Right lobe of liver (tissue), 6 donors: Measurements from ENCODE around the gene DNASE1L3. TPM values are rescaled to one million over a fixed set of nuclear protein-coding genes. Genes with fewer than 3 reads are reported as not detected.

Source experiments
- ATAC-seq, 4 donors: fragments of 200-7000 bp; cut with Tn5 transposase; one replicate each; pipeline ENCODE4 v1.9.1; 2020; ENCODE audit warnings: mild to moderate bottlenecking in 4 of 4, moderate library complexity in 4 of 4
- DNase-seq, 3 donors: peaks; one replicate each; pipeline ENCODE4 v3.0.0-alpha.2; 2020
- H3K27ac ChIP-seq, 3 donors: fragments of 200-600 bp; one replicate each; pipeline ENCODE4 v1.8.0; 2022
- H3K27me3 ChIP-seq, 2 donors: fragments of 200-600 bp; one replicate each; pipeline ENCODE4 v1.8.0; 2022
- H3K36me3 ChIP-seq, 4 donors: fragments of 200-600 bp; sonication (generic) in 1 of 4; one replicate each; pipeline versions ENCODE4 v1.5.1 to v1.8.0; 2017 to 2022; ENCODE audit warnings: control low read depth in 1 of 4
- H3K4me1 ChIP-seq, 4 donors: fragments of 200-600 bp; sonication (generic) in 1 of 4; one replicate each; pipeline versions ENCODE4 v1.5.1 to v1.8.0; 2017 to 2022; ENCODE audit warnings: control low read depth in 1 of 4
- H3K4me3 ChIP-seq, 3 donors: fragments of 200-600 bp; one replicate each; pipeline ENCODE4 v1.8.0; 2022
- H3K9me3 ChIP-seq, 4 donors: fragments of 200-600 bp; sonication (generic) in 1 of 4; one replicate each; pipeline versions ENCODE4 v1.5.1 to v1.8.0; 2017 to 2022; ENCODE audit warnings: control low read depth in 1 of 4
- POLR2A ChIP-seq: fragments of 450-650 bp; IDR thresholded peaks from one replicate; pipeline ENCODE4 v1.6.1; 2017; ENCODE audit warnings: antibody characterized with exemption, mild to moderate bottlenecking
- WGBS: methylation state at CpG from one replicate; pipeline ENCODE4 v1.1.6; 2018; ENCODE audit warnings: low coverage, low lambda C conversion rate; ENCODE audit not compliant: insufficient coverage; ENCODE audit errors: missing lambda C conversion rate; 5-methylcytosine and 5-hydroxymethylcytosine counted together
- intact Hi-C, 2 donors: fragments of 100-400 bp; cut with DNase I; formaldehyde crosslinking; loops; one replicate each; pipeline versions ENCODE4 v1.11.2 to v1.14.1; 2022
- total RNA-seq, 6 experiments: library from RNA; depleted of rRNA in 2 of 6; stranded (reverse); fragments of >200 nt in 2 of 6; fragmentation: NEBNext Ultra II Directional in 3 of 6; extraction: Animal tissue kit (Norgen Biotek cat#: 25700) in 3 of 6; gene quantifications; one replicate each; pipeline versions ENCODE4 v1.1.0 to v1.2.4, GENCODE V29; 2016 to 2023
- TF ChIP-seq, protein P1 (sequence below), 4 donors: fragments of 200-600 bp in 3 of 4; fragments of 450-650 bp in 1 of 4; IDR thresholded peaks; one replicate each; pipeline versions ENCODE4 v1.5.1 to v1.8.0; 2016 to 2022; ENCODE audit warnings: antibody characterized with exemption in 4 of 4, mild to moderate bottlenecking in 2 of 4
- donor health status: DM: no; HTN: yes; CAD: no.
- donor health status: DM: no; HTN: no; CAD: no.
- donor health status: DM: no; HTN: no; CAD: no.
- donor health status: DM: no; HTN: yes; CAD: no.
- donor health status: DM: no; HTN: yes; CAD: no.

DNASE1L3 gene
- total RNA-seq, 6 experiments from 2014 or later = 32.9 to 134 (median 61.0) TPM

DNA sequence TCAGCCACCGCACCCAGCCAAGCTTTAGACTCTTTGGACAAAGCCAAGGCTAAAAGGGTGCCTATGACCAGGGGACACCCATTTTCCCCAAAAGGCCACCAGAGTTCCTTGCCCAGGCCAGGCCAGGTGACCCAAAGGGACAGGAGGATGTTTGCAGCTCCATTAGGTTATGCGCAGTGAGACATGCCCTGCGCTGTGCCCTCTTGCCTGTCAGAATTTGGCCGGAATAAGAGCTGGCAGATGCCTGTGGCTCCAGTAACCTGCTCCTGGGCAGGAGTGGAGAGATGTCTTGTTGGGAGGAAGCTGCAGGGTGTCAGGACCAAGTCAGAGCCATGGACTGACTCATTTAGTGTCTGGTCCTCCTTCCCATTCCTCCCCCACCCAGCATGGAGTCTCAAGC is 20.5 kb downstream of the DNASE1L3 start:
- intact Hi-C loops = no loop called here
- H3K27ac ChIP-seq = peak overlapping the region; percentile 0 to 83 (median 49)
- no peaks in the 10 kb centered on the region for H3K36me3 ChIP-seq
- DNase-seq (peak; percentile 35 to 88 (median 85)), ATAC-seq (peak; percentile 11 to 60 (median 44))
- H3K9me3 ChIP-seq = no peaks in the 10 kb centered on the region
- TF ChIP-seq POLR2A = no peak
- TF ChIP-seq, protein P1, sequence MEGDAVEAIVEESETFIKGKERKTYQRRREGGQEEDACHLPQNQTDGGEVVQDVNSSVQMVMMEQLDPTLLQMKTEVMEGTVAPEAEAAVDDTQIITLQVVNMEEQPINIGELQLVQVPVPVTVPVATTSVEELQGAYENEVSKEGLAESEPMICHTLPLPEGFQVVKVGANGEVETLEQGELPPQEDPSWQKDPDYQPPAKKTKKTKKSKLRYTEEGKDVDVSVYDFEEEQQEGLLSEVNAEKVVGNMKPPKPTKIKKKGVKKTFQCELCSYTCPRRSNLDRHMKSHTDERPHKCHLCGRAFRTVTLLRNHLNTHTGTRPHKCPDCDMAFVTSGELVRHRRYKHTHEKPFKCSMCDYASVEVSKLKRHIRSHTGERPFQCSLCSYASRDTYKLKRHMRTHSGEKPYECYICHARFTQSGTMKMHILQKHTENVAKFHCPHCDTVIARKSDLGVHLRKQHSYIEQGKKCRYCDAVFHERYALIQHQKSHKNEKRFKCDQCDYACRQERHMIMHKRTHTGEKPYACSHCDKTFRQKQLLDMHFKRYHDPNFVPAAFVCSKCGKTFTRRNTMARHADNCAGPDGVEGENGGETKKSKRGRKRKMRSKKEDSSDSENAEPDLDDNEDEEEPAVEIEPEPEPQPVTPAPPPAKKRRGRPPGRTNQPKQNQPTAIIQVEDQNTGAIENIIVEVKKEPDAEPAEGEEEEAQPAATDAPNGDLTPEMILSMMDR (IDR thresholded peaks at IDR 0.05) = no peak
- H3K27me3 ChIP-seq = no peaks in the 10 kb centered on the region
- peaks cover 3 to 66% (median 31%) of the 10 kb centered on the region in 4 donors for H3K4me1 ChIP-seq
- WGBS = 80% methylated on average over 1 of the region's 4 CpGs
- no peak overlapping the region for H3K4me3 ChIP-seq

DNA sequence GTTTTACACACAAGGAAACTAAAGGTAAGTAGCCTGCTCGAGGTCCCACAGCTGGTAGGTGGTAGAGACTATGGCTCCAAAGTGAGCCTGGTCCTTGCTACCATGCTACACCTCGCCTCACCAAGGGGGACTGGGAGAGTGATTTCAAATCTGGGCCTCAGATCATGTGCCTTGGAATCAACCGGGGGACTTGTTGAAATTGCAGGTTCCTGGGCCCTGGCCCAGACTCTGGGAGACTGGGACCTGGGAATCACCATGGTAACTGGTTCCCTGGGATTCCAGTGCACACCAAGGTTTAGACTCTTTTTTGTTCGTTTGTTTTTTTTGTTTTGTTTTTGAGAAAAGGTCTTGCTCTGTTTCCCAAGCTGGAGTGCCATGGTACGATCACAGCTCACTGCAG is 21.1 kb downstream of the DNASE1L3 start:
- WGBS = 48% methylated on average over 3 of the region's 5 CpGs
- TF ChIP-seq, protein P1 (IDR thresholded peaks at IDR 0.05) = no peak
- TF ChIP-seq POLR2A = no peak
- intact Hi-C loops = loop anchor here in 1 of 2 donors (5.0 to 10.0 kb wide), 2 partner anchors 113 to 225 kb away; no protein-coding TSS in a partner anchor
- Histone ChIP-seq H3K9me3 (no peaks in the 10 kb centered on the region), H3K4me1 (peaks cover 3 to 66% (median 31%) of the 10 kb centered on the region in 4 donors), H3K36me3 (no peaks in the 10 kb centered on the region), H3K27ac (peak overlapping the region; percentile 17 to 83 (median 49)), H3K27me3 (no peaks in the 10 kb centered on the region), H3K4me3 (no peak overlapping the region)
- ATAC-seq (no peak), DNase-seq (no peak)

DNA sequence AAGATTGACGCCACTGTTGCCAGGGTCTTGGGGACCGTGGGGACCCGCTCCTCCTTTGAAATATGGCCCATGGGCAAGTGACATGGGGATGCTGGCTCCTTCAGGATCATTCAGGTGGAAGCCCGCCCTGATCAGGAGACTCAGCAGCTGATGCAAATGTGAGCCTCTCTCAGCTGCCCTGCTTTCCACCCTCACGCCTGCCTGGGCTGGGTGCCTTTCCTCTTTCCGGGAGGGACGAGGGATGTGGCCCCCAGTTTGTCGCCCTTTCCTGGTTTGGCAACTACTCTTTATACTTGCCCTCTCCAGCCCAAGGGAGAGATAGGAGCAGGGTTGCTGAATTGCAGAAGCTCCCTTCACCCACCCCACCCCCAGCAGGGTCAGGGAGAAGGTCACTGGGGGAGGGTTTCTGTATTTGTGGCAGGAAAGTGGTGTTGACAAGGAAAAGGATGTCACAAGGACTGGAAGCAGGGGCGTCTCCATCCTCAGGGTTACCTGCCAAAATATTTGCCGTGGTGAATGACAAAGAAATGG is 21.8 kb downstream of the DNASE1L3 start:
- intact Hi-C loops = loop anchor here in 1 of 2 donors (5.0 to 10.0 kb wide), 2 partner anchors 113 to 226 kb away; no protein-coding TSS in a partner anchor
- TF ChIP-seq POLR2A = no peak
- TF ChIP-seq, protein P1 (IDR thresholded peaks at IDR 0.05) = no peak
- no peaks in the 10 kb centered on the region for H3K9me3 ChIP-seq
- no peaks in the 10 kb centered on the region for H3K27me3 ChIP-seq
- H3K4me1 ChIP-seq = peaks cover 3 to 61% (median 28%) of the 10 kb centered on the region in 4 donors
- peak; percentile 74 to 88 (median 86) for DNase-seq
- no peak overlapping the region for H3K4me3 ChIP-seq
- peak overlapping the region; percentile 38 to 83 (median 49) for H3K27ac ChIP-seq
- WGBS = 50% methylated on average over 5 of the region's 10 CpGs
- peak; percentile 56 to 63 (median 58) for ATAC-seq
- H3K36me3 ChIP-seq = no peaks in the 10 kb centered on the region

DNA sequence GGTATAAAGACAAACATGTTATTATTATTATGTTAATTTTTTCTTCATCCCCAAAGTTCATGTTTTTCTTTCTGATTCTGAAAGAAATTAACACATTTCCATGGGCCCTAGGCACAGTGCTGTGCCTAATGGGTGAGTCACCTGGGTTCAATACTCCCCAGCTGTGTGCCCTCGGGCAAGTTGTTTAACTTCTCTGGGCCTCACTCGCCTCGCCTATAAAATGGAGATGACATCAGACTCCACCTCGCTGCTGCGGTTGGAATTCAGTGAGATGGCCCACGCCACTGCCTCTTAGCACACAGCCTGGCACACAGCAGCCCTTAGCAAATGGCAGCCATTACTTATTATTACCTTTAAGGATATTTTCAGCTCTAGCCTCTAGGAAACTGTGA is 22.6 kb downstream of the DNASE1L3 start:
- no peak for DNase-seq
- WGBS = 42% methylated on average over 6 of the region's 6 CpGs
- peak overlapping the region; percentile 28 to 83 (median 38) for H3K27ac ChIP-seq
- intact Hi-C loops = loop anchor here in 1 of 2 donors (5.0 to 10.0 kb wide), 2 partner anchors 114 to 227 kb away; no protein-coding TSS in a partner anchor
- no peak for TF ChIP-seq POLR2A
- TF ChIP-seq, protein P1 (IDR thresholded peaks at IDR 0.05) = no peak
- no peak overlapping the region for H3K4me3 ChIP-seq
- H3K4me1 ChIP-seq = peaks cover 3 to 54% (median 27%) of the 10 kb centered on the region in 4 donors
- no peaks in the 10 kb centered on the region for H3K9me3 ChIP-seq
- H3K27me3 ChIP-seq = no peaks in the 10 kb centered on the region
- peak in 1 of 4 donors; percentile 3 for ATAC-seq
- H3K36me3 ChIP-seq = no peaks in the 10 kb centered on the region
